H1 (cell line): ENCODE results near the gene ADRM1. TPM values are rescaled to one million over a fixed set of nuclear protein-coding genes. Genes with fewer than 3 reads are reported as not detected.
A peak's percentile ranks its signal among the peaks of the same experiment; 100 is the strongest.

Experiments
- CTCF ChIA-PET: fragments of 300-600 bp; sonication (Branson Sonifier 250); formaldehyde crosslinking; loops from one replicate; lab custom pipeline; 2021; ENCODE audit not compliant: partially characterized antibody; lab: Charles Lee
- POLR2A ChIA-PET: fragments of 300-600 bp; sonication (Branson Sonifier 250); formaldehyde crosslinking; loops from one replicate; lab custom pipeline; 2021; ENCODE audit warnings: inconsistent platforms; ENCODE audit not compliant: partially characterized antibody; lab: Charles Lee
- DNase-seq, 2 experiments: peaks; one replicate each; pipeline versions ENCODE4 v3.0.0 to v3.0.0-alpha.2; 2010 to 2022; ENCODE audit warnings: low spot score in 2 of 2, low read depth in 1 of 2, mixed read lengths in 1 of 2
- FAIRE-seq: peaks from 2 replicates; lab custom pipeline; 2011; peaks lifted over from hg19 to GRCh38; lab: Jason Lieb, UNC
- H2AFZ ChIP-seq: 2 replicates; pipeline ENCODE4 v1.8.1; 2012; ENCODE audit warnings: low read length, inconsistent platforms
- H2AK5ac ChIP-seq: 2 replicates; pipeline ENCODE4 v1.6.1; 2013; ENCODE audit warnings: low read depth, low read length
- H2BK120ac ChIP-seq: replicated peaks from 2 replicates; pipeline ENCODE3; 2013; ENCODE audit warnings: low read depth, low read length, inconsistent platforms
- H2BK12ac ChIP-seq: 2 replicates; pipeline ENCODE4 v1.6.1; 2013; ENCODE audit warnings: low read depth, low read length
- H2BK15ac ChIP-seq: 2 replicates; pipeline ENCODE4 v1.6.1; 2013; ENCODE audit warnings: low read length
- H2BK20ac ChIP-seq: 2 replicates; pipeline ENCODE4 v1.6.1; 2013; ENCODE audit warnings: low read length
- H2BK5ac ChIP-seq: 2 replicates; pipeline ENCODE4 v1.6.1; 2013; ENCODE audit warnings: low read depth, low read length
- H3K14ac ChIP-seq: 2 replicates; pipeline ENCODE4 v1.6.1; 2013; ENCODE audit warnings: inconsistent platforms; ENCODE audit not compliant: insufficient read length
- H3K18ac ChIP-seq: 2 replicates; pipeline ENCODE4 v1.6.1; 2013; ENCODE audit warnings: low read length; ENCODE audit errors: extremely low read depth
- H3K23ac ChIP-seq: 2 replicates; pipeline ENCODE4 v1.6.1; 2013; ENCODE audit warnings: inconsistent platforms; ENCODE audit not compliant: insufficient read length
- H3K23me2 ChIP-seq: 2 replicates; pipeline ENCODE4 v1.6.1; 2013; ENCODE audit warnings: low read depth, low read length
- H3K27ac ChIP-seq: 2 replicates; pipeline ENCODE4 v1.6.1; 2011; ENCODE audit warnings: low read depth, low read length, inconsistent platforms
- H3K27me3 ChIP-seq, 4 experiments: replicated peaks in 1 of 4; 1 replicate in 1 of 4; 2 replicates in 3 of 4; pipeline versions ENCODE4 v1.6.1 to v1.8.1; 2011 to 2013; ENCODE audit warnings: low read length in 3 of 4, mild to moderate bottlenecking in 3 of 4, inconsistent platforms in 2 of 4, mixed read lengths in 2 of 4, moderate library complexity in 1 of 4; ENCODE audit not compliant: control insufficient read depth in 3 of 4, insufficient read depth in 3 of 4; ENCODE audit errors: extremely low read depth in 1 of 4
- H3K36me3 ChIP-seq, 4 experiments: 2 replicates each; pipeline versions ENCODE4 v1.6.1 to v1.8.1; 2011 to 2013; ENCODE audit warnings: mild to moderate bottlenecking in 4 of 4, low read length in 3 of 4, moderate library complexity in 2 of 4, control low read depth in 1 of 4, inconsistent platforms in 1 of 4; ENCODE audit not compliant: insufficient read depth in 4 of 4, control insufficient read depth in 2 of 4
- H3K4ac ChIP-seq: replicated peaks from 2 replicates; pipeline ENCODE3; 2013; ENCODE audit warnings: low read length, low read depth, mixed read lengths, inconsistent platforms; ENCODE audit not compliant: insufficient read length
- H3K4me1 ChIP-seq, 4 experiments: replicated peaks in 1 of 4; 1 replicate in 1 of 4; 2 replicates in 3 of 4; pipeline versions ENCODE4 v1.6.1 to v1.8.1; 2011 to 2013; ENCODE audit warnings: low read length in 3 of 4, inconsistent platforms in 2 of 4, mixed read lengths in 1 of 4; ENCODE audit not compliant: insufficient read depth in 4 of 4, control insufficient read depth in 3 of 4
- H3K4me2 ChIP-seq, 2 experiments: 2 replicates each; pipeline versions ENCODE4 v1.6.1 to v1.8.1; 2011 to 2013; ENCODE audit warnings: low read depth in 2 of 2, low read length in 2 of 2, control low read depth in 1 of 2, inconsistent platforms in 1 of 2, mild to moderate bottlenecking in 1 of 2; ENCODE audit not compliant: insufficient read depth in 1 of 2
- H3K4me3 ChIP-seq, 4 experiments: fragments of 200-600, 300-600 bp in 1 of 4; sonication (generic), shearing (Covaris generic), sonication (Bioruptor Twin) in 1 of 4; 2 replicates each; pipeline versions ENCODE4 v1.5.1 to v1.8.1; 2011 to 2016; ENCODE audit warnings: low read length in 4 of 4, low read depth in 3 of 4, control low read depth in 2 of 4, inconsistent platforms in 2 of 4, mild to moderate bottlenecking in 2 of 4, mixed read lengths in 1 of 4, moderate library complexity in 1 of 4; ENCODE audit not compliant: insufficient read depth in 2 of 4; ENCODE audit errors: extremely low read depth in 1 of 4
- H3K56ac ChIP-seq: replicated peaks from 2 replicates; pipeline ENCODE3; 2013; ENCODE audit warnings: low read depth, mild to moderate bottlenecking, mixed read lengths, low read length, inconsistent platforms; ENCODE audit not compliant: insufficient read length
- H3K79me1 ChIP-seq: 2 replicates; pipeline ENCODE4 v1.6.1; 2013; ENCODE audit warnings: low read depth, low read length, control low read depth
- H3K79me2 ChIP-seq, 2 experiments: 2 replicates each; pipeline versions ENCODE4 v1.6.1 to v1.8.1; 2012 to 2013; ENCODE audit warnings: low read length in 2 of 2, mild to moderate bottlenecking in 2 of 2, inconsistent platforms in 1 of 2; ENCODE audit not compliant: insufficient read depth in 2 of 2, control insufficient read depth in 1 of 2
- H3K9ac ChIP-seq, 4 experiments: replicated peaks in 1 of 4; 1 replicate in 1 of 4; 2 replicates in 3 of 4; pipeline versions ENCODE4 v1.6.1 to v1.8.1; 2011 to 2013; ENCODE audit warnings: low read depth in 3 of 4, low read length in 3 of 4, control low read depth in 2 of 4, mild to moderate bottlenecking in 2 of 4, moderate library complexity in 2 of 4, inconsistent platforms in 1 of 4; ENCODE audit errors: extremely low read depth in 1 of 4
- H3K9me3 ChIP-seq, 2 experiments: 2 replicates each; pipeline versions ENCODE4 v1.6.1 to v1.8.1; 2012 to 2013; ENCODE audit warnings: mild to moderate bottlenecking in 2 of 2, moderate library complexity in 2 of 2, control low read depth in 1 of 2, inconsistent platforms in 1 of 2, low read depth in 1 of 2, low read length in 1 of 2, mixed read lengths in 1 of 2; ENCODE audit not compliant: insufficient read depth in 2 of 2
- H4K20me1 ChIP-seq, 2 experiments: replicated peaks in 1 of 2; 2 replicates each; pipeline versions ENCODE3 to v1.8.1; 2011 to 2013; ENCODE audit warnings: inconsistent platforms in 2 of 2, low read length in 2 of 2, mild to moderate bottlenecking in 1 of 2; ENCODE audit not compliant: insufficient read depth in 2 of 2, control insufficient read depth in 1 of 2
- H4K5ac ChIP-seq: 2 replicates; pipeline ENCODE4 v1.6.1; 2013; ENCODE audit warnings: low read length, low read depth, mixed read lengths, inconsistent platforms; ENCODE audit not compliant: insufficient read length
- H4K8ac ChIP-seq: 2 replicates; pipeline ENCODE4 v1.8.0; 2013; ENCODE audit warnings: mild to moderate bottlenecking, moderate library complexity, low read length, inconsistent platforms; ENCODE audit not compliant: insufficient read depth; ENCODE audit errors: extremely low read depth
- H4K91ac ChIP-seq: replicated peaks from 2 replicates; pipeline ENCODE3; 2013; ENCODE audit warnings: low read length, mixed read lengths, inconsistent platforms; ENCODE audit not compliant: insufficient read length
- POLR2A ChIP-seq, 2 experiments: IDR thresholded peaks; 1 replicate in 1 of 2; 2 replicates in 1 of 2; pipeline ENCODE4 v1.6.1; 2011; ENCODE audit warnings: low read depth in 2 of 2, low read length in 2 of 2, mild to moderate bottlenecking in 2 of 2; ENCODE audit errors: control extremely low read depth in 1 of 2
- POLR2AphosphoS5 ChIP-seq: IDR thresholded peaks from 2 replicates; pipeline ENCODE4 v1.6.1; 2011; ENCODE audit warnings: low read depth, low read length
- WGBS, 2 experiments: shearing (Covaris generic) in 1 of 2; methylation state at CpG; one replicate each; pipeline versions ENCODE4 v1.1.6 to v1.1.7; 2013 to 2015; ENCODE audit warnings: low lambda C conversion rate in 2 of 2, mixed read lengths in 2 of 2, inconsistent platforms in 1 of 2, low coverage in 1 of 2, missing lambda C conversion rate in 1 of 2; ENCODE audit not compliant: insufficient replicate concordance in 2 of 2, insufficient coverage in 1 of 2, insufficient read length in 1 of 2; ENCODE audit errors: extremely low coverage in 1 of 2, missing lambda C conversion rate in 1 of 2; 5-methylcytosine and 5-hydroxymethylcytosine counted together
- polyA plus RNA-seq, 7 experiments: library from polyadenylated mRNA; depleted of rRNA in 3 of 7; stranded (reverse) in 5 of 7; unstranded in 2 of 7; fragments of >200 nt in 5 of 7; fragments of 200-250 nt in 2 of 7; gene quantifications; 1 replicate in 5 of 7; 2 replicates in 1 of 7; 4 replicates in 1 of 7; pipeline versions ENCODE4 v1.2.1 to v1.2.3, GENCODE V29; 2011 to 2013; ENCODE audit warnings: missing spikeins in 2 of 7, mixed read lengths in 2 of 7
- total RNA-seq: library from RNA; stranded (reverse); fragmentation: NEBNext Ultra II Directional; extraction: Animal tissue kit (Norgen Biotek cat#: 25700); gene quantifications from 2 replicates; pipeline ENCODE4 v1.2.1, GENCODE V29; 2021

The ADRM1 gene
- total and polyA plus RNA-seq, 2 of the 8 experiments (the other 6 are each of a cell fraction or from before 2014, with no cell fraction given): 126 to 214 TPM

GRCh38 chr20:62321521-62321948, 18.7 kb downstream of the ADRM1 start:
- Histone ChIP-seq H3K36me3 (peaks cover 40 to 83% (median 66%) of the 10 kb centered on the region in 4 experiments), H3K4ac (no peak overlapping the region), H2AK5ac (no peak overlapping the region), H4K91ac (no peak overlapping the region), H3K23ac (no peak overlapping the region), H2BK5ac (no peak overlapping the region), H3K79me1 (no peaks in the 10 kb centered on the region), H2BK20ac (no peak overlapping the region), H4K20me1 (peaks cover 0 to 3% of the 10 kb centered on the region in 2 experiments), H3K79me2 (no peaks in the 10 kb centered on the region; a peak in 1 of 4 replicates), H2BK12ac (no peak overlapping the region), H4K8ac (no peak overlapping the region), H3K4me3 (no peak overlapping the region), H2AFZ (no peak overlapping the region), H3K9me3 (peaks cover 0 to 32% of the 10 kb centered on the region in 2 experiments; a peak in 2 of 4 replicates), H3K4me1 (no peaks in the 10 kb centered on the region), H3K56ac (no peak overlapping the region), H3K4me2 (no peak overlapping the region), H3K27ac (no peak overlapping the region), H3K18ac (no peak overlapping the region), H2BK15ac (no peak overlapping the region), H3K23me2 (no peaks in the 10 kb centered on the region), H4K5ac (no peak overlapping the region), H3K14ac (no peak overlapping the region), H2BK120ac (no peak overlapping the region), H3K9ac (no peak overlapping the region), H3K27me3 (no peaks in the 10 kb centered on the region)
- ChIA-PET POLR2A (interaction anchor here (1.0 kb wide), 1 partner anchor 27 kb away, joined by 4 read pairs; no protein-coding TSS in a partner anchor), CTCF (interaction anchor here (1.0 to 1.2 kb wide), 2 partner anchors 12 to 61 kb away, joined by 3 to 8 read pairs; no protein-coding TSS in a partner anchor)
- TF ChIP-seq POLR2AphosphoS5 (0 out of 2 replicates have a peak, but pooled peaks have one; percentile 4), POLR2A (IDR thresholded peaks at IDR 0.05; ENCODE audit: control extremely low read depth in 1 of 2, low read depth in 2 of 2, low read length in 2 of 2) (no peak)
- DNase-seq (no peak), FAIRE-seq (no peak)
- WGBS, 2 experiments: no CpG with 5 or more reads among the region's 7 CpGs
